K562 (cell line): Measurements from ENCODE around the gene ZNF776. TPM values are rescaled to one million over a fixed set of nuclear protein-coding genes. Genes with fewer than 3 reads are reported as not detected.

Source experiments
- MYC ChIP-seq, 2 experiments: fragments of 250-450 bp in 1 of 2; sonication (Bioruptor Pico) in 1 of 2; IDR thresholded peaks; 2 replicates each; pipeline versions ENCODE4 v1.5.1 to v1.6.1; 2012 to 2021; ENCODE audit warnings: low read depth in 2 of 2, borderline replicate concordance in 1 of 2, improper control_type of control experiment in 1 of 2, low read length in 1 of 2, mild to moderate bottlenecking in 1 of 2, moderate library complexity in 1 of 2
- PURB ChIP-seq: sonication (generic); formaldehyde crosslinking; IDR thresholded peaks from 2 replicates; pipeline ENCODE4 v1.9.0; 2021; ENCODE audit warnings: low read depth, mild to moderate bottlenecking, missing genetic modification reagents
- RBM34 ChIP-seq: fragments of 200-400 bp; formaldehyde crosslinking; IDR thresholded peaks from 2 replicates; pipeline ENCODE4 v1.6.1; 2018; ENCODE audit warnings: low read length, borderline replicate concordance; ENCODE audit not compliant: insufficient read depth
- TAF9B ChIP-seq: fragments of 450-650 bp; IDR thresholded peaks from 2 replicates; pipeline ENCODE4 v1.6.1; 2018; ENCODE audit warnings: mild to moderate bottlenecking; ENCODE audit not compliant: partially characterized antibody
- TEAD4 ChIP-seq, 2 experiments: sonication (generic) in 1 of 2; formaldehyde crosslinking in 1 of 2; IDR thresholded peaks; 2 replicates each; pipeline versions ENCODE4 v1.6.1 to v1.8.0; 2012 to 2022; ENCODE audit warnings: borderline replicate concordance in 1 of 2, inconsistent platforms in 1 of 2, low read length in 1 of 2, mild to moderate bottlenecking in 1 of 2, missing genetic modification reagents in 1 of 2
- YY1 ChIP-seq, 3 experiments: IDR thresholded peaks; 2 replicates each; pipeline ENCODE4 v1.6.1; 2011; ENCODE audit warnings: low read length in 2 of 3, mild to moderate bottlenecking in 2 of 3, moderate library complexity in 2 of 3, borderline replicate concordance in 1 of 3, control low read depth in 1 of 3, low read depth in 1 of 3; ENCODE audit not compliant: insufficient read depth in 3 of 3, insufficient replicate concordance in 2 of 3, control insufficient read depth in 1 of 3, insufficient read length in 1 of 3; ENCODE audit errors: extremely low read depth in 1 of 3
- ZNF197 ChIP-seq: fragments of 200-800 bp; sonication (Bioruptor generic); IDR thresholded peaks from 2 replicates; pipeline ENCODE4 v1.6.1; 2016; ENCODE audit warnings: low read depth, missing genetic modification characterization, missing compliant biosample characterization
- ZNF75A ChIP-seq: fragments of 450-650 bp; formaldehyde crosslinking; IDR thresholded peaks from 2 replicates; pipeline ENCODE4 v1.4.0; 2020; ENCODE audit warnings: mild to moderate bottlenecking
- polyA plus RNA-seq, 8 experiments: library from polyadenylated mRNA; depleted of rRNA in 4 of 8; stranded (reverse) in 5 of 8; unstranded in 3 of 8; fragments of >200 nt; fragmentation: Nextera tagmentation in 2 of 8; fragmentation: Illumina TruSeq in 1 of 8; extraction: Ambion mirVana in 2 of 8; extraction: Trizol in 1 of 8; gene quantifications; 2 replicates each; pipeline versions ENCODE4 v1.2.1 to v1.2.3, GENCODE V29; 2011 to 2014; ENCODE audit warnings: inconsistent platforms in 1 of 8, missing spikeins in 1 of 8
- total RNA-seq, 7 experiments: library from RNA; depleted of rRNA in 6 of 7; stranded (reverse); fragments of >200 nt in 6 of 7; fragmentation: Illumina TruSeq in 2 of 7; extraction: Trizol in 2 of 7; gene quantifications; 2 replicates each; pipeline versions ENCODE4 v1.2.1 to v1.2.3, GENCODE V29; 2011 to 2021; ENCODE audit warnings: low replicate concordance in 1 of 7
- TF ChIP-seq, protein P1 (sequence below): fragments of 450-650 bp; IDR thresholded peaks from 2 replicates; pipeline ENCODE4 v1.6.1; 2017; ENCODE audit warnings: antibody characterized with exemption
- TF ChIP-seq, protein P2 (sequence below), 2 experiments: fragments of 250-450 bp in 1 of 2; fragments of 450-650 bp in 1 of 2; sonication (Bioruptor Pico) in 1 of 2; IDR thresholded peaks; 2 replicates each; pipeline versions ENCODE4 v1.6.1 to v1.8.0; 2016 to 2021; ENCODE audit warnings: mild to moderate bottlenecking in 2 of 2, moderate library complexity in 2 of 2, missing compliant biosample characterization in 1 of 2, missing genetic modification characterization in 1 of 2
- TF ChIP-seq, protein P3 (sequence below): fragments of 250-450 bp; sonication (Bioruptor Pico); IDR thresholded peaks from 2 replicates; pipeline ENCODE4 v1.5.0; 2022; ENCODE audit warnings: mild to moderate bottlenecking
- TF ChIP-seq, protein P4 (sequence below): sonication (generic); formaldehyde crosslinking; IDR thresholded peaks from 2 replicates; pipeline ENCODE4 v1.8.0; 2023; ENCODE audit warnings: missing genetic modification reagents, mild to moderate bottlenecking, borderline replicate concordance

ZNF776 gene
- total and polyA plus RNA-seq, 9 of the 15 experiments (the other 6 are each of a cell fraction or from before 2014, with no cell fraction given), result 2.2 to 16.9 (median 8.2) TPM

DNA sequence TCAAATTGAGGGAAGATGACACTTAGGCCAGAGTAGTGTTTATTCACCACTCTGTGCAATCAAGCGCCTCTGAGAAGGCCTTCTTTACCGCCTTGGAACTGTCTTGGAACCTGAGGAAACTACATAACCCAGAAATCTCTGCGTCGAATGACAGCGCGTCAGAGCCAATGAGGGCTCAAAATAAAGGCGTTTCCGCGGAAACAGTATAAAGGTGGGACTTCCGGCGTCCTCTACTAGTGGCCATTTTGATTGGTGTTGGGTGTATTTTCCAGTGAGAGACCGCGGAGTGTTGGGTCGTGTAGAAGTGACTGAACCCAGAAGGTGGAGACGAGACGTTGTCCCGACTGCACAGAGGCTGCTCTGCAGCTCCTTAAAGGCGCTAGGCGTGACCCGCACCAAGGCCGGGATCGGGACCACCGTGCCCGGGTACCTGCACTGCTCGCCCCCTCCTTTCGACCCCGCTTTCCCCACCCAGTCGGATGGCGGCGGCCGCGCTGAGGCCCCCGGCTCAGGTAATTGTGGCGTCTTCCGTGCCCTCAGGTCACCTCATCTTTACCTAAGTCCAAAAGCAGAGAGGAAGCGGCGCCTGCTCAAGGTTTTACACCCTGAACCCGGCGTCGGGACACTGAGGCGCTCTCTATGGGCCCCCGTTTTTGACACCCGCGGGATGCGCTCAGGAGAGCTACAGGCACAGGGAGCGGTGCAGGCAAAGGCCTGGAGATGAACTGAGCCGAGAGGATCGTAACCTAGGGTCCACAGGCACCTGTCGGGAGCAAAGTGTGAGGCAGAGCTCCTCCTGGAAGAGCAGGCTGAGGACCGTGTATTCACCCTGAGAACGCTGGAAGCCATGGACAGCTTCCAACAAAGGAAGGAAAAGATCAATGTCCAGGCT lies at the start of gene ZNF776 (continued):
- TF ChIP-seq, protein P1, sequence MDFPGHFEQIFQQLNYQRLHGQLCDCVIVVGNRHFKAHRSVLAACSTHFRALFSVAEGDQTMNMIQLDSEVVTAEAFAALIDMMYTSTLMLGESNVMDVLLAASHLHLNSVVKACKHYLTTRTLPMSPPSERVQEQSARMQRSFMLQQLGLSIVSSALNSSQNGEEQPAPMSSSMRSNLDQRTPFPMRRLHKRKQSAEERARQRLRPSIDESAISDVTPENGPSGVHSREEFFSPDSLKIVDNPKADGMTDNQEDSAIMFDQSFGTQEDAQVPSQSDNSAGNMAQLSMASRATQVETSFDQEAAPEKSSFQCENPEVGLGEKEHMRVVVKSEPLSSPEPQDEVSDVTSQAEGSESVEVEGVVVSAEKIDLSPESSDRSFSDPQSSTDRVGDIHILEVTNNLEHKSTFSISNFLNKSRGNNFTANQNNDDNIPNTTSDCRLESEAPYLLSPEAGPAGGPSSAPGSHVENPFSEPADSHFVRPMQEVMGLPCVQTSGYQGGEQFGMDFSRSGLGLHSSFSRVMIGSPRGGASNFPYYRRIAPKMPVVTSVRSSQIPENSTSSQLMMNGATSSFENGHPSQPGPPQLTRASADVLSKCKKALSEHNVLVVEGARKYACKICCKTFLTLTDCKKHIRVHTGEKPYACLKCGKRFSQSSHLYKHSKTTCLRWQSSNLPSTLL, result no peak
- TF ChIP-seq YY1 (IDR thresholded peaks at IDR 0.05; ENCODE audit: borderline replicate concordance in 1 of 3, control insufficient read depth in 1 of 3, extremely low read depth in 1 of 3, insufficient read depth in 3 of 3, insufficient read length in 1 of 3, insufficient replicate concordance in 2 of 3, low read depth in 1 of 3, low read length in 2 of 3) (peak; percentile 69 to 94 (median 84)), RBM34 (no peak), MYC (IDR thresholded peaks at IDR 0.05; ENCODE audit: low read depth, low read length) (no peak), MYC (CRISPR knock-in tag; IDR thresholded peaks at IDR 0.05; ENCODE audit: borderline replicate concordance, low read depth) (no peak), TEAD4 (IDR thresholded peaks at IDR 0.05; ENCODE audit: low read length) (no peak), TEAD4 (CRISPR knock-in tag; IDR thresholded peaks at IDR 0.05; ENCODE audit: borderline replicate concordance) (no peak), TAF9B (no peak), PURB (CRISPR knock-in tag) (no peak), ZNF197 (CRISPR knock-in tag) (0 out of 2 replicates have a peak, but pooled peaks have one; percentile 72), ZNF75A (no peak)
- TF ChIP-seq, protein P2, sequence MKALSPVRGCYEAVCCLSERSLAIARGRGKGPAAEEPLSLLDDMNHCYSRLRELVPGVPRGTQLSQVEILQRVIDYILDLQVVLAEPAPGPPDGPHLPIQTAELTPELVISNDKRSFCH (CRISPR knock-in tag; IDR thresholded peaks at IDR 0.05), result no peak
- TF ChIP-seq, protein P2 (tag; IDR thresholded peaks at IDR 0.05), result no peak
- TF ChIP-seq, protein P3, sequence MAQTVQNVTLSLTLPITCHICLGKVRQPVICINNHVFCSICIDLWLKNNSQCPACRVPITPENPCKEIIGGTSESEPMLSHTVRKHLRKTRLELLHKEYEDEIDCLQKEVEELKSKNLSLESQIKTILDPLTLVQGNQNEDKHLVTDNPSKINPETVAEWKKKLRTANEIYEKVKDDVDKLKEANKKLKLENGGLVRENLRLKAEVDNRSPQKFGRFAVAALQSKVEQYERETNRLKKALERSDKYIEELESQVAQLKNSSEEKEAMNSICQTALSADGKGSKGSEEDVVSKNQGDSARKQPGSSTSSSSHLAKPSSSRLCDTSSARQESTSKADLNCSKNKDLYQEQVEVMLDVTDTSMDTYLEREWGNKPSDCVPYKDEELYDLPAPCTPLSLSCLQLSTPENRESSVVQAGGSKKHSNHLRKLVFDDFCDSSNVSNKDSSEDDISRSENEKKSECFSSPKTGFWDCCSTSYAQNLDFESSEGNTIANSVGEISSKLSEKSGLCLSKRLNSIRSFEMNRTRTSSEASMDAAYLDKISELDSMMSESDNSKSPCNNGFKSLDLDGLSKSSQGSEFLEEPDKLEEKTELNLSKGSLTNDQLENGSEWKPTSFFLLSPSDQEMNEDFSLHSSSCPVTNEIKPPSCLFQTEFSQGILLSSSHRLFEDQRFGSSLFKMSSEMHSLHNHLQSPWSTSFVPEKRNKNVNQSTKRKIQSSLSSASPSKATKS (CRISPR knock-in tag), result no peak
- TF ChIP-seq, protein P4, sequence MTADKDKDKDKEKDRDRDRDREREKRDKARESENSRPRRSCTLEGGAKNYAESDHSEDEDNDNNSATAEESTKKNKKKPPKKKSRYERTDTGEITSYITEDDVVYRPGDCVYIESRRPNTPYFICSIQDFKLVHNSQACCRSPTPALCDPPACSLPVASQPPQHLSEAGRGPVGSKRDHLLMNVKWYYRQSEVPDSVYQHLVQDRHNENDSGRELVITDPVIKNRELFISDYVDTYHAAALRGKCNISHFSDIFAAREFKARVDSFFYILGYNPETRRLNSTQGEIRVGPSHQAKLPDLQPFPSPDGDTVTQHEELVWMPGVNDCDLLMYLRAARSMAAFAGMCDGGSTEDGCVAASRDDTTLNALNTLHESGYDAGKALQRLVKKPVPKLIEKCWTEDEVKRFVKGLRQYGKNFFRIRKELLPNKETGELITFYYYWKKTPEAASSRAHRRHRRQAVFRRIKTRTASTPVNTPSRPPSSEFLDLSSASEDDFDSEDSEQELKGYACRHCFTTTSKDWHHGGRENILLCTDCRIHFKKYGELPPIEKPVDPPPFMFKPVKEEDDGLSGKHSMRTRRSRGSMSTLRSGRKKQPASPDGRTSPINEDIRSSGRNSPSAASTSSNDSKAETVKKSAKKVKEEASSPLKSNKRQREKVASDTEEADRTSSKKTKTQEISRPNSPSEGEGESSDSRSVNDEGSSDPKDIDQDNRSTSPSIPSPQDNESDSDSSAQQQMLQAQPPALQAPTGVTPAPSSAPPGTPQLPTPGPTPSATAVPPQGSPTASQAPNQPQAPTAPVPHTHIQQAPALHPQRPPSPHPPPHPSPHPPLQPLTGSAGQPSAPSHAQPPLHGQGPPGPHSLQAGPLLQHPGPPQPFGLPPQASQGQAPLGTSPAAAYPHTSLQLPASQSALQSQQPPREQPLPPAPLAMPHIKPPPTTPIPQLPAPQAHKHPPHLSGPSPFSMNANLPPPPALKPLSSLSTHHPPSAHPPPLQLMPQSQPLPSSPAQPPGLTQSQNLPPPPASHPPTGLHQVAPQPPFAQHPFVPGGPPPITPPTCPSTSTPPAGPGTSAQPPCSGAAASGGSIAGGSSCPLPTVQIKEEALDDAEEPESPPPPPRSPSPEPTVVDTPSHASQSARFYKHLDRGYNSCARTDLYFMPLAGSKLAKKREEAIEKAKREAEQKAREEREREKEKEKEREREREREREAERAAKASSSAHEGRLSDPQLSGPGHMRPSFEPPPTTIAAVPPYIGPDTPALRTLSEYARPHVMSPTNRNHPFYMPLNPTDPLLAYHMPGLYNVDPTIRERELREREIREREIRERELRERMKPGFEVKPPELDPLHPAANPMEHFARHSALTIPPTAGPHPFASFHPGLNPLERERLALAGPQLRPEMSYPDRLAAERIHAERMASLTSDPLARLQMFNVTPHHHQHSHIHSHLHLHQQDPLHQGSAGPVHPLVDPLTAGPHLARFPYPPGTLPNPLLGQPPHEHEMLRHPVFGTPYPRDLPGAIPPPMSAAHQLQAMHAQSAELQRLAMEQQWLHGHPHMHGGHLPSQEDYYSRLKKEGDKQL, result no peak
